Raji (cell line): ENCODE data around the gene CC2D2A.

Source experiments
- POLR2A ChIP-seq: IDR thresholded peaks from 2 replicates; pipeline ENCODE4 v1.6.1; 2011; ENCODE audit warnings: low read depth, low read length, control low read depth; ENCODE audit not compliant: insufficient read depth

The CC2D2A gene

GRCh38 chr4:15557786-15558550 lies 88.3 kb downstream of the CC2D2A start:
- no peak for TF ChIP-seq POLR2A

GRCh38 chr4:15558561-15558960 lies 88.9 kb downstream of the CC2D2A start:
- TF ChIP-seq POLR2A: no peak

- TF ChIP-seq POLR2A: no peak
These were observed 92.4 kb downstream of the CC2D2A start for GRCh38 chr4:15562114-15562513.

- TF ChIP-seq POLR2A: no peak
These were observed 92.9 kb downstream of the CC2D2A start for GRCh38 chr4:15562623-15563022.

GRCh38 chr4:15563871-15564270 lies 94.2 kb downstream of the CC2D2A start:
- no peak for TF ChIP-seq POLR2A

- TF ChIP-seq POLR2A: no peak
These were observed 99.1 kb downstream of the CC2D2A start for GRCh38 chr4:15568821-15569220.

- TF ChIP-seq POLR2A: no peak
These were observed 100.1 kb downstream of the CC2D2A start for GRCh38 chr4:15569746-15570145.

GRCh38 chr4:15575966-15576365 lies 106.3 kb downstream of the CC2D2A start:
- TF ChIP-seq POLR2A: no peak

- TF ChIP-seq POLR2A: no peak
These were observed 107.8 kb downstream of the CC2D2A start for GRCh38 chr4:15577508-15577907.

- no peak for TF ChIP-seq POLR2A
These were observed 115.1 kb downstream of the CC2D2A start for GRCh38 chr4:15584785-15585184.

GRCh38 chr4:15585331-15585730 lies 115.6 kb downstream of the CC2D2A start:
- no peak for TF ChIP-seq POLR2A

GRCh38 chr4:15586066-15586465 lies 116.4 kb downstream of the CC2D2A start:
- no peak for TF ChIP-seq POLR2A

- TF ChIP-seq POLR2A: no peak
These were observed 118.0 kb downstream of the CC2D2A start for GRCh38 chr4:15587649-15588048.

- no peak for TF ChIP-seq POLR2A
These were observed 123.1 kb downstream of the CC2D2A start for GRCh38 chr4:15592799-15593198.

- no peak for TF ChIP-seq POLR2A
These were observed 129.0 kb downstream of the CC2D2A start for GRCh38 chr4:15598644-15599043.

- no peak for TF ChIP-seq POLR2A
These were observed 130.5 kb downstream of the CC2D2A start for GRCh38 chr4:15600176-15600575.

GRCh38 chr4:15601862-15602261 lies 132.2 kb downstream of the CC2D2A start:
- TF ChIP-seq POLR2A: no peak
